HG03342 (cell line): ENCODE results near the gene KANK2.

Source experiments
- ATAC-seq: cut with Tn5 transposase; IDR thresholded peaks from one replicate; pipeline ENCODE4 v1.9.1; 2021; ENCODE audit warnings: mild to moderate bottlenecking, moderate library complexity; ENCODE audit not compliant: unreplicated experiment

Gene KANK2

GRCh38 chr19:11226716-11227166 is 29.4 kb upstream of the KANK2 start:
- no peak for ATAC-seq

GRCh38 chr19:11225815-11226214 is 28.5 kb upstream of the KANK2 start:
- no peak for ATAC-seq

GRCh38 chr19:11225172-11225571 is 27.8 kb upstream of the KANK2 start:
- ATAC-seq, result no peak

GRCh38 chr19:11224429-11224828 is 27.1 kb upstream of the KANK2 start:
- ATAC-seq, result no peak

- no peak for ATAC-seq
Observed at GRCh38 chr19:11223200-11223599, 25.9 kb upstream of the KANK2 start.

GRCh38 chr19:11221082-11221598 is 23.8 kb upstream of the KANK2 start:
- ATAC-seq, result no peak

- no peak for ATAC-seq
Observed at GRCh38 chr19:11214387-11214786, 17.0 kb upstream of the KANK2 start.

- no peak for ATAC-seq
Observed at GRCh38 chr19:11210656-11210928, 13.2 kb upstream of the KANK2 start.

GRCh38 chr19:11209839-11210655 is 12.7 kb upstream of the KANK2 start:
- no peak for ATAC-seq

- no peak for ATAC-seq
Observed at GRCh38 chr19:11208561-11209471, 11.5 kb upstream of the KANK2 start.

- ATAC-seq, result no peak
Observed at GRCh38 chr19:11205939-11206570, 8.7 kb upstream of the KANK2 start.

- ATAC-seq, result no peak
Observed at GRCh38 chr19:11204943-11205349, 7.6 kb upstream of the KANK2 start.

- ATAC-seq, result no peak
Observed at GRCh38 chr19:11204076-11204602, 6.8 kb upstream of the KANK2 start.

GRCh38 chr19:11203194-11204075 is 6.1 kb upstream of the KANK2 start:
- no peak for ATAC-seq

- ATAC-seq, result no peak
Observed at GRCh38 chr19:11202488-11203193, 5.3 kb upstream of the KANK2 start.

GRCh38 chr19:11201791-11202190 is 4.4 kb upstream of the KANK2 start:
- no peak for ATAC-seq

- no peak for ATAC-seq
Observed at GRCh38 chr19:11200931-11201330, 3.6 kb upstream of the KANK2 start.

GRCh38 chr19:11200015-11200574 is 2.8 kb upstream of the KANK2 start:
- no peak for ATAC-seq

GRCh38 chr19:11199517-11199916 is 2.2 kb upstream of the KANK2 start:
- ATAC-seq, result no peak
